ENCODE data around the gene C10orf67.

Gene C10orf67

GRCh38 chr10:23194966-23195845 is 149.4 kb downstream of the C10orf67 start:
- DNase-seq, result no peak

GRCh38 chr10:23194471-23194965 is 150.1 kb downstream of the C10orf67 start:
- DNase-seq, result no peak

GRCh38 chr10:23193435-23194074 is 151.0 kb downstream of the C10orf67 start:
- DNase-seq, result no peak

GRCh38 chr10:23192712-23193434 is 151.7 kb downstream of the C10orf67 start:
- DNase-seq, result no peak

- DNase-seq, result no peak
Observed at GRCh38 chr10:23191764-23192711, 152.6 kb downstream of the C10orf67 start, which contains the start of gene PTF1A. PTF1A (plus strand) TSS chr10:23192312; CDS start chr10:23192531, 219 bp downstream.

GRCh38 chr10:23190872-23191763 is 153.5 kb downstream of the C10orf67 start:
- DNase-seq, result no peak

GRCh38 chr10:23189024-23189423 is 155.6 kb downstream of the C10orf67 start:
- no peak for DNase-seq

GRCh38 chr10:23187155-23187554 is 157.4 kb downstream of the C10orf67 start:
- DNase-seq, result no peak

GRCh38 chr10:23186697-23187096 is 157.9 kb downstream of the C10orf67 start:
- DNase-seq, result no peak

- no peak for DNase-seq
Observed at GRCh38 chr10:23186178-23186577, 158.4 kb downstream of the C10orf67 start.

GRCh38 chr10:23174977-23175512 is 169.6 kb downstream of the C10orf67 start:
- no peak for DNase-seq

- DNase-seq, result no peak
Observed at GRCh38 chr10:23174074-23174976, 170.3 kb downstream of the C10orf67 start.

GRCh38 chr10:23173214-23174073 is 171.2 kb downstream of the C10orf67 start:
- DNase-seq, result no peak

- no peak for DNase-seq
Observed at GRCh38 chr10:23172429-23173213, 172.0 kb downstream of the C10orf67 start.

GRCh38 chr10:23171232-23171876 is 173.2 kb downstream of the C10orf67 start:
- DNase-seq, result no peak

- peak; percentile 26 for DNase-seq
Observed at GRCh38 chr10:23158370-23158769, 186.2 kb downstream of the C10orf67 start.
